ENCODE measurements around the gene SSC5D. TPM values are rescaled to one million over a fixed set of nuclear protein-coding genes. Genes with fewer than 3 reads are reported as not detected.

Gene SSC5D
- total and polyA plus RNA-seq, 9 of the 15 experiments (the other 6 are each of a cell fraction or from before 2014, with no cell fraction given), result 0.04 to 0.71 (median 0.14) TPM; not detected in 2

DNA sequence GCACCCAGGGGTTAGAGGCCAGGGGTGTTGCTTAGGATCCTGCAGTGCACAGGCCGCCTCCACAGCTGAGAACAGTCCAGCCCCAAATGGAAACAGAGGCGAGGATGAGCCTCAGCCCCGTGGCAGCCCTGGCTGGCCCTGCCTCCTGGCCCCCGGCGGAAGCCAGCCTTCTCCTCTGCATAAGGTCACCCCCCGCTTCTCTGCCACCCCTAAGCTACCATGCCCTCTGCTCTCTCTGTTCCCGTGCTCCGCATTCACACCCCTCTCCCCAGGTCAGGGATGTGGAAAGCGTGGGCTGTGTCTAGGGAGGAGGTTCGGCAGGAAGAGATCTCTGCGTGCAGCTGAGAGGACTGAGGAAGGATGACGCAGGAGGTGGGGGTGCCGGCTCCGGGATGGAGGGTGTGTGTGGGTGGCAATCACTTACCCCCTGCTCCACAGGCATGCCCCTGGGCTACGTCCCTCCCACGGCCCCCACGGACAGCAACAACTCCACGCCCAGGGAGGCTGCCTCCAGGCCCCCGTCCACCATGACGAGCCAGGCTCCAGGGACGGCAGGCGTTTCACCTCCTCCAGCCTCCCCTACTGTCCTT lies 6.0 kb downstream of the SSC5D start:
- ATAC-seq (peak; percentile 64), FAIRE-seq (no peak), DNase-seq (ENCODE audit: extremely low read depth in 1 of 4, low spot score in 3 of 4) (peak; percentile 61 to 82 (median 74))
- no peaks in the 10 kb centered on the region for H3K79me2 ChIP-seq (ENCODE audit: control insufficient read depth, insufficient read depth, low read length)
- no TSS peak for BruUV-seq (replicated peaks)
- H3K9me1 ChIP-seq (ENCODE audit: control insufficient read depth, insufficient read depth, low read length), result no peaks in the 10 kb centered on the region
- H3K4me1 ChIP-seq (replicated peaks in 1 of 2; ENCODE audit: control insufficient read depth in 2 of 2, insufficient read depth in 2 of 2, low read length in 2 of 2), result peaks cover 12 to 48% of the 10 kb centered on the region in 2 experiments
- in situ Hi-C loops (cut with MboI) (no loop called here), intact Hi-C loops (cut with micrococcal nuclease) (no loop called here)
- peak overlapping the region; percentile 38 to 74; a peak in 3 of 4 replicates for H3K9ac ChIP-seq (ENCODE audit: insufficient read depth in 1 of 2, low read depth in 2 of 2, low read length in 2 of 2)
- H3K4me2 ChIP-seq (ENCODE audit: insufficient read depth, low read length), result peak overlapping the region; percentile 78
- H3K27me3 ChIP-seq (ENCODE audit: control insufficient read depth in 2 of 2, insufficient read depth in 2 of 2, low read length in 2 of 2), result peaks cover 0 to 4% of the 10 kb centered on the region in 2 experiments; a peak in 1 of 5 replicates
- no peak overlapping the region; the same call in 2 of the 3 replicates for H3K27ac ChIP-seq (ENCODE audit: extremely low read depth, low read depth, low read length)
- no peaks in the 10 kb centered on the region for H3K9me3 ChIP-seq (replicated peaks; ENCODE audit: control insufficient read depth, insufficient read depth, low read depth, low read length)
- peak overlapping the region; percentile 93 for H2AFZ ChIP-seq (ENCODE audit: low read depth, low read length)
- ChIA-PET POLR2A (interaction anchor here (0.7 to 2.8 kb wide), 3 partner anchors 9 to 143 kb away, joined by 3 to 12 read pairs (median 11); partner anchors contain the start of gene NAT14), CTCF (ENCODE audit: low intra/inter-chr PET ratio) (no interaction called here)
- WGBS (ENCODE audit: insufficient coverage, low coverage, missing lambda C conversion rate), result 16% methylated on average over 21 of the region's 22 CpGs
- H3K4me3 ChIP-seq, result peak overlapping the region; percentile 22
- H4K20me1 ChIP-seq (replicated peaks; ENCODE audit: control insufficient read depth, insufficient read depth, low read length), result no peaks in the 10 kb centered on the region
- H3K36me3 ChIP-seq (ENCODE audit: control insufficient read depth, insufficient read depth, low read length), result no peaks in the 10 kb centered on the region
- TF ChIP-seq SRF (CRISPR knock-in tag; IDR thresholded peaks at IDR 0.05), result no peak
- TF ChIP-seq, protein P1, sequence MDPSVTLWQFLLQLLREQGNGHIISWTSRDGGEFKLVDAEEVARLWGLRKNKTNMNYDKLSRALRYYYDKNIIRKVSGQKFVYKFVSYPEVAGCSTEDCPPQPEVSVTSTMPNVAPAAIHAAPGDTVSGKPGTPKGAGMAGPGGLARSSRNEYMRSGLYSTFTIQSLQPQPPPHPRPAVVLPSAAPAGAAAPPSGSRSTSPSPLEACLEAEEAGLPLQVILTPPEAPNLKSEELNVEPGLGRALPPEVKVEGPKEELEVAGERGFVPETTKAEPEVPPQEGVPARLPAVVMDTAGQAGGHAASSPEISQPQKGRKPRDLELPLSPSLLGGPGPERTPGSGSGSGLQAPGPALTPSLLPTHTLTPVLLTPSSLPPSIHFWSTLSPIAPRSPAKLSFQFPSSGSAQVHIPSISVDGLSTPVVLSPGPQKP (CRISPR knock-in tag; IDR thresholded peaks at IDR 0.05), result no peak
- no peak for TF ChIP-seq NFYB (IDR thresholded peaks at IDR 0.05; ENCODE audit: extremely low read depth, insufficient read length)
- TF ChIP-seq TAF15 (IDR thresholded peaks at IDR 0.05; ENCODE audit: low read depth, low read length), result no peak
- no peak for TF ChIP-seq CSDE1 (IDR thresholded peaks at IDR 0.05)
- TF ChIP-seq, protein P2, sequence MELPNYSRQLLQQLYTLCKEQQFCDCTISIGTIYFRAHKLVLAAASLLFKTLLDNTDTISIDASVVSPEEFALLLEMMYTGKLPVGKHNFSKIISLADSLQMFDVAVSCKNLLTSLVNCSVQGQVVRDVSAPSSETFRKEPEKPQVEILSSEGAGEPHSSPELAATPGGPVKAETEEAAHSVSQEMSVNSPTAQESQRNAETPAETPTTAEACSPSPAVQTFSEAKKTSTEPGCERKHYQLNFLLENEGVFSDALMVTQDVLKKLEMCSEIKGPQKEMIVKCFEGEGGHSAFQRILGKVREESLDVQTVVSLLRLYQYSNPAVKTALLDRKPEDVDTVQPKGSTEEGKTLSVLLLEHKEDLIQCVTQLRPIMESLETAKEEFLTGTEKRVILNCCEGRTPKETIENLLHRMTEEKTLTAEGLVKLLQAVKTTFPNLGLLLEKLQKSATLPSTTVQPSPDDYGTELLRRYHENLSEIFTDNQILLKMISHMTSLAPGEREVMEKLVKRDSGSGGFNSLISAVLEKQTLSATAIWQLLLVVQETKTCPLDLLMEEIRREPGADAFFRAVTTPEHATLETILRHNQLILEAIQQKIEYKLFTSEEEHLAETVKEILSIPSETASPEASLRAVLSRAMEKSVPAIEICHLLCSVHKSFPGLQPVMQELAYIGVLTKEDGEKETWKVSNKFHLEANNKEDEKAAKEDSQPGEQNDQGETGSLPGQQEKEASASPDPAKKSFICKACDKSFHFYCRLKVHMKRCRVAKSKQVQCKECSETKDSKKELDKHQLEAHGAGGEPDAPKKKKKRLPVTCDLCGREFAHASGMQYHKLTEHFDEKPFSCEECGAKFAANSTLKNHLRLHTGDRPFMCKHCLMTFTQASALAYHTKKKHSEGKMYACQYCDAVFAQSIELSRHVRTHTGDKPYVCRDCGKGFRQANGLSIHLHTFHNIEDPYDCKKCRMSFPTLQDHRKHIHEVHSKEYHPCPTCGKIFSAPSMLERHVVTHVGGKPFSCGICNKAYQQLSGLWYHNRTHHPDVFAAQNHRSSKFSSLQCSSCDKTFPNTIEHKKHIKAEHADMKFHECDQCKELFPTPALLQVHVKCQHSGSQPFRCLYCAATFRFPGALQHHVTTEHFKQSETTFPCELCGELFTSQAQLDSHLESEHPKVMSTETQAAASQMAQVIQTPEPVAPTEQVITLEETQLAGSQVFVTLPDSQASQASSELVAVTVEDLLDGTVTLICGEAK (IDR thresholded peaks at IDR 0.05), result 0 out of 2 replicates have a peak, but pooled peaks have one; percentile 21
- TF ChIP-seq, protein P2 (CRISPR knock-in tag; IDR thresholded peaks at IDR 0.05), result no peak
- no peak for TF ChIP-seq KLF13 (tag; IDR thresholded peaks at IDR 0.05; ENCODE audit: borderline replicate concordance, low read depth)
- TF ChIP-seq HOXB6 (CRISPR knock-in tag; IDR thresholded peaks at IDR 0.05; ENCODE audit: borderline replicate concordance), result no peak
- TF ChIP-seq ZFP36 (IDR thresholded peaks at IDR 0.05; ENCODE audit: low read depth, low read length, partially characterized antibody), result no peak
